Muscle layer of colon (tissue), 2 donors: ENCODE measurements around the gene EIF2B5.
"Not testable (repeated sequence)": the region's sequence is repeated elsewhere in the genome, so short reads cannot be mapped to it uniquely, and the experiment has no call there.

Experiments used
- H3K27ac ChIP-seq: one replicate; pipeline ENCODE4 v1.7.0; 2013; ENCODE audit warnings: low read depth, mild to moderate bottlenecking, low read length, moderate library complexity
- H3K27me3 ChIP-seq, 2 donors: one replicate each; pipeline ENCODE4 v1.7.0; 2013; ENCODE audit warnings: low read length in 2 of 2, mild to moderate bottlenecking in 2 of 2; ENCODE audit not compliant: insufficient read depth in 2 of 2, control insufficient read depth in 1 of 2
- H3K36me3 ChIP-seq: one replicate; pipeline ENCODE4 v1.7.0; 2013; ENCODE audit warnings: mild to moderate bottlenecking, low read length; ENCODE audit not compliant: insufficient read depth
- H3K4me1 ChIP-seq: one replicate; pipeline ENCODE4 v1.7.0; 2013; ENCODE audit warnings: mild to moderate bottlenecking, low read length; ENCODE audit not compliant: insufficient read depth
- H3K4me3 ChIP-seq, 2 donors: one replicate each; pipeline ENCODE4 v1.7.0; 2013; ENCODE audit warnings: low read length in 2 of 2, low read depth in 1 of 2, mild to moderate bottlenecking in 1 of 2, moderate library complexity in 1 of 2
- H3K9ac ChIP-seq: one replicate; pipeline ENCODE4 v1.7.0; 2013; ENCODE audit warnings: low read length
- H3K9me3 ChIP-seq: one replicate; pipeline ENCODE4 v1.7.0; 2013; ENCODE audit warnings: mild to moderate bottlenecking, low read length
- donor health status: abdominal sarcoma.
- donor health status: Adenocarcinoma of cecum.

Gene EIF2B5

GRCh38 chr3:184149123-184149522 is 14.0 kb downstream of the EIF2B5 start:
- Histone ChIP-seq H3K27me3 (no peaks in the 10 kb centered on the region), H3K4me1 (peaks cover 6% of the 10 kb centered on the region), H3K36me3 (peaks cover 15% of the 10 kb centered on the region), H3K27ac (no peak overlapping the region), H3K9ac (no peak overlapping the region), H3K9me3 (no peaks in the 10 kb centered on the region), H3K4me3 (no peak overlapping the region)

- not testable (repeated sequence) for H3K9ac ChIP-seq, H3K27me3 ChIP-seq, H3K4me3 ChIP-seq, H3K9me3 ChIP-seq, H3K4me1 ChIP-seq, H3K36me3 ChIP-seq, H3K27ac ChIP-seq
Measured at GRCh38 chr3:184149770-184150169, 14.6 kb downstream of the EIF2B5 start.

GRCh38 chr3:184154885-184155643 is 19.9 kb downstream of the EIF2B5 start, which contains the start of gene DVL3:
Gene DVL3 (plus strand): TSS chr3:184155377. CDS start chr3:184155636, 259 bp downstream.
- Histone ChIP-seq H3K9ac (peak within 1 kb of the TSS; percentile 83), H3K27me3 (no peaks in the 10 kb centered on the region), H3K4me1 (peaks cover 37% of the 10 kb centered on the region), H3K9me3 (no peaks in the 10 kb centered on the region), H3K4me3 (peak within 1 kb of the TSS; percentile 98 to 99), H3K36me3 (no peaks in the 10 kb centered on the region), H3K27ac (peak within 1 kb of the TSS; percentile 91)

GRCh38 chr3:184155644-184156521 is 20.7 kb downstream of the EIF2B5 start:
- H3K4me3 ChIP-seq: peak overlapping the region; percentile 98 to 99
- H3K4me1 ChIP-seq: peaks cover 45% of the 10 kb centered on the region
- H3K27me3 ChIP-seq: no peaks in the 10 kb centered on the region
- H3K9me3 ChIP-seq: no peaks in the 10 kb centered on the region
- peak overlapping the region; percentile 83 for H3K9ac ChIP-seq
- H3K27ac ChIP-seq: peak overlapping the region; percentile 85
- H3K36me3 ChIP-seq: no peaks in the 10 kb centered on the region

GRCh38 chr3:184156522-184156955 is 21.4 kb downstream of the EIF2B5 start:
- H3K36me3 ChIP-seq: no peaks in the 10 kb centered on the region
- H3K27ac ChIP-seq: peak overlapping the region; percentile 85
- no peaks in the 10 kb centered on the region for H3K27me3 ChIP-seq
- H3K9me3 ChIP-seq: no peaks in the 10 kb centered on the region
- peak overlapping the region; percentile 98 to 99 for H3K4me3 ChIP-seq
- H3K4me1 ChIP-seq: peaks cover 52% of the 10 kb centered on the region
- peak overlapping the region; percentile 83 for H3K9ac ChIP-seq

- peak overlapping the region; percentile 85 for H3K27ac ChIP-seq
- H3K36me3 ChIP-seq: no peaks in the 10 kb centered on the region
- peaks cover 59% of the 10 kb centered on the region for H3K4me1 ChIP-seq
- no peaks in the 10 kb centered on the region for H3K9me3 ChIP-seq
- no peaks in the 10 kb centered on the region for H3K27me3 ChIP-seq
- H3K4me3 ChIP-seq: peak overlapping the region; percentile 98 to 99
- peak overlapping the region; percentile 83 for H3K9ac ChIP-seq
Measured at GRCh38 chr3:184157206-184157605, 22.0 kb downstream of the EIF2B5 start.

- Histone ChIP-seq H3K4me3 (no peak overlapping the region), H3K27ac (no peak overlapping the region), H3K4me1 (peaks cover 70% of the 10 kb centered on the region)
Measured at GRCh38 chr3:184158404-184158803, 23.2 kb downstream of the EIF2B5 start.

GRCh38 chr3:184160456-184160855 is 25.3 kb downstream of the EIF2B5 start:
- peaks cover 66% of the 10 kb centered on the region for H3K4me1 ChIP-seq
- peaks cover 25% of the 10 kb centered on the region for H3K36me3 ChIP-seq
- H3K27ac ChIP-seq: peak overlapping the region; percentile 79

More at GRCh38 chr3:184158404-184158803, 23.2 kb downstream of the EIF2B5 start:
- Histone ChIP-seq H3K27me3 (no peaks in the 10 kb centered on the region), H3K9ac (no peak overlapping the region), H3K36me3 (peaks cover 4% of the 10 kb centered on the region), H3K9me3 (no peaks in the 10 kb centered on the region)

GRCh38 chr3:184162571-184163070 is 27.5 kb downstream of the EIF2B5 start:
- not testable (repeated sequence) for H3K9me3 ChIP-seq, H3K9ac ChIP-seq, H3K27me3 ChIP-seq, H3K27ac ChIP-seq, H3K4me3 ChIP-seq
- Histone ChIP-seq H3K4me1 (peaks cover 57% of the 10 kb centered on the region), H3K36me3 (peaks cover 47% of the 10 kb centered on the region)

More at GRCh38 chr3:184160456-184160855, 25.3 kb downstream of the EIF2B5 start:
- Histone ChIP-seq H3K27me3 (no peaks in the 10 kb centered on the region), H3K4me3 (peak overlapping the region in 1 of 2 donors; percentile 11), H3K9ac (peak overlapping the region; percentile 11), H3K9me3 (no peaks in the 10 kb centered on the region)

- H3K4me3 ChIP-seq: no peak overlapping the region
- no peaks in the 10 kb centered on the region for H3K27me3 ChIP-seq
- H3K4me1 ChIP-seq: peaks cover 47% of the 10 kb centered on the region
- peaks cover 63% of the 10 kb centered on the region for H3K36me3 ChIP-seq
- H3K9ac ChIP-seq: no peak overlapping the region
- no peak overlapping the region for H3K27ac ChIP-seq
- no peaks in the 10 kb centered on the region for H3K9me3 ChIP-seq
Measured at GRCh38 chr3:184164648-184165330, 29.6 kb downstream of the EIF2B5 start.

GRCh38 chr3:184165543-184165942 is 30.4 kb downstream of the EIF2B5 start:
- Histone ChIP-seq H3K4me1 (peaks cover 42% of the 10 kb centered on the region), H3K27me3 (no peaks in the 10 kb centered on the region), H3K27ac (no peak overlapping the region), H3K9me3 (no peaks in the 10 kb centered on the region), H3K36me3 (peaks cover 65% of the 10 kb centered on the region), H3K9ac (no peak overlapping the region), H3K4me3 (no peak overlapping the region)
